ENCODE measurements around the gene CNTN4. TPM values are rescaled to one million over a fixed set of nuclear protein-coding genes. Genes with fewer than 3 reads are reported as not detected.

CNTN4 gene
- total RNA-seq, 1 experiment from 2014 or later: 1.6 TPM

GRCh38 chr3:2415083-2415482 is 316.4 kb downstream of the CNTN4 start:
- no peak overlapping the region for H3K23ac ChIP-seq (ENCODE audit: insufficient read length, low read depth, low read length)
- Mint-ChIP-seq H3K27me3 (ENCODE audit: low read depth) (no peaks in the 10 kb centered on the region), H3K27ac (no peak overlapping the region), H3K4me1 (peaks cover 0 to 4% of the 10 kb centered on the region in 2 experiments; a peak in 1 of 4 replicates), H3K9me3 (no peaks in the 10 kb centered on the region), H3K36me3 (ENCODE audit: insufficient read depth in 1 of 3, low read depth in 3 of 3) (no peaks in the 10 kb centered on the region), H3K4me3 (no peak overlapping the region)
- no peak overlapping the region for H2BK12ac ChIP-seq (ENCODE audit: insufficient read length, low read depth, low read length)
- H3K4me2 ChIP-seq (ENCODE audit: insufficient read depth, insufficient read length, low read length): no peak overlapping the region
- peaks cover 4% of the 10 kb centered on the region for H3K4me1 ChIP-seq (ENCODE audit: insufficient read depth, low read length)
- no peak overlapping the region for H3K4ac ChIP-seq (ENCODE audit: low read depth, low read length)
- H3K18ac ChIP-seq (ENCODE audit: insufficient read length, low read depth, low read length): no peak overlapping the region
- no peaks in the 10 kb centered on the region for H3K79me2 ChIP-seq (ENCODE audit: insufficient read depth, low read length)
- no peak overlapping the region for H4K8ac ChIP-seq (replicated peaks; ENCODE audit: insufficient read length, low read depth, low read length)
- no peaks in the 10 kb centered on the region for H4K20me1 ChIP-seq (ENCODE audit: control insufficient read depth, insufficient read depth, insufficient read length)
- no peak overlapping the region for H2BK20ac ChIP-seq (ENCODE audit: low read depth, low read length, poor library complexity, severe bottlenecking)
- H3K9ac ChIP-seq (ENCODE audit: extremely low read depth, insufficient read length, low read length): no peak overlapping the region
- no peak overlapping the region for H4K5ac ChIP-seq (ENCODE audit: insufficient read length, low read depth, low read length)
- H2BK120ac ChIP-seq (ENCODE audit: low read depth, low read length, poor library complexity, severe bottlenecking): no peak overlapping the region
- no peaks in the 10 kb centered on the region for H3K79me1 ChIP-seq (ENCODE audit: insufficient read depth, low read depth, low read length, poor library complexity, severe bottlenecking)
- no peak overlapping the region for H3T11ph ChIP-seq (ENCODE audit: low read length)
- no peak for DNase-seq
- H3K14ac ChIP-seq (ENCODE audit: insufficient read depth, low read length): no peak overlapping the region
- H2AFZ ChIP-seq (ENCODE audit: low read length): no peak overlapping the region
- H3K56ac ChIP-seq (ENCODE audit: insufficient read length, low read depth, low read length): no peak overlapping the region
- no peaks in the 10 kb centered on the region for H3K23me2 ChIP-seq (ENCODE audit: insufficient read length, low read depth, low read length, poor library complexity, severe bottlenecking)
- H4K91ac ChIP-seq (ENCODE audit: insufficient read length, low read depth, low read length): no peak overlapping the region
- WGBS (ENCODE audit: extremely low coverage, insufficient read length, low lambda C conversion rate): no CpG with 5 or more reads among the region's 1 CpG
- no peak overlapping the region for H2AK5ac ChIP-seq (ENCODE audit: insufficient read length, low read length)
- H3K9me3 ChIP-seq (ENCODE audit: control insufficient read depth, low read depth, low read length): no peaks in the 10 kb centered on the region
- no peak overlapping the region for H3K27ac ChIP-seq (ENCODE audit: insufficient read length, low read depth, low read length)
- H2BK5ac ChIP-seq (ENCODE audit: insufficient read length, low read length): no peak overlapping the region
- TF ChIP-seq CTCF (conservative IDR thresholded peaks at IDR 0.05): no peak
- H3K27me3 ChIP-seq (ENCODE audit: insufficient read depth, low read length): no peaks in the 10 kb centered on the region
- H2BK15ac ChIP-seq (ENCODE audit: low read depth, low read length): no peak overlapping the region

Measured in H9 (cell line).